GM18519 (cell line): ENCODE data around the gene PLAGL2.

ENCODE experiments used
- ATAC-seq: cut with Tn5 transposase; IDR thresholded peaks from one replicate; pipeline ENCODE4 v1.9.1; 2021; ENCODE audit warnings: mild to moderate bottlenecking, moderate library complexity; ENCODE audit not compliant: unreplicated experiment, low FRiP score

The PLAGL2 gene

GRCh38 chr20:32231847-32232246 lies 24.3 kb upstream of the PLAGL2 start:
- ATAC-seq, result no peak

GRCh38 chr20:32231245-32231644 lies 23.7 kb upstream of the PLAGL2 start:
- ATAC-seq, result no peak

GRCh38 chr20:32230707-32231106 lies 23.2 kb upstream of the PLAGL2 start:
- no peak for ATAC-seq

GRCh38 chr20:32229251-32229747 lies 21.8 kb upstream of the PLAGL2 start:
- ATAC-seq, result no peak

GRCh38 chr20:32227744-32228688 lies 20.5 kb upstream of the PLAGL2 start:
- ATAC-seq, result no peak

GRCh38 chr20:32227306-32227705 lies 19.8 kb upstream of the PLAGL2 start:
- ATAC-seq, result no peak

- ATAC-seq, result no peak
Measured at GRCh38 chr20:32226391-32226790, 18.8 kb upstream of the PLAGL2 start.

- no peak for ATAC-seq
Measured at GRCh38 chr20:32224463-32224862, 16.9 kb upstream of the PLAGL2 start.

GRCh38 chr20:32218156-32218900 lies 10.8 kb upstream of the PLAGL2 start:
- ATAC-seq, result no peak

- no peak for ATAC-seq
Measured at GRCh38 chr20:32216179-32217142, 8.9 kb upstream of the PLAGL2 start.

GRCh38 chr20:32215729-32216128 lies 8.2 kb upstream of the PLAGL2 start:
- ATAC-seq, result no peak

GRCh38 chr20:32215147-32215546 lies 7.6 kb upstream of the PLAGL2 start:
- ATAC-seq, result no peak

- ATAC-seq, result no peak
Measured at GRCh38 chr20:32213870-32214269, 6.3 kb upstream of the PLAGL2 start.

- no peak for ATAC-seq
Measured at GRCh38 chr20:32209850-32210605, 2.5 kb upstream of the PLAGL2 start.

GRCh38 chr20:32208499-32209154 lies 1.1 kb upstream of the PLAGL2 start:
- no peak for ATAC-seq

- ATAC-seq, result peak; percentile 11
Measured at GRCh38 chr20:32206760-32207625, 550 bp downstream of the PLAGL2 start.

GRCh38 chr20:32205843-32206759 lies 1.4 kb downstream of the PLAGL2 start:
- no peak for ATAC-seq
